ENCODE data around the gene PTCRA.
"Not testable (repeated sequence)": the region's sequence is repeated elsewhere in the genome, so short reads cannot be mapped to it uniquely, and the experiment has no call there.

The PTCRA gene

DNA sequence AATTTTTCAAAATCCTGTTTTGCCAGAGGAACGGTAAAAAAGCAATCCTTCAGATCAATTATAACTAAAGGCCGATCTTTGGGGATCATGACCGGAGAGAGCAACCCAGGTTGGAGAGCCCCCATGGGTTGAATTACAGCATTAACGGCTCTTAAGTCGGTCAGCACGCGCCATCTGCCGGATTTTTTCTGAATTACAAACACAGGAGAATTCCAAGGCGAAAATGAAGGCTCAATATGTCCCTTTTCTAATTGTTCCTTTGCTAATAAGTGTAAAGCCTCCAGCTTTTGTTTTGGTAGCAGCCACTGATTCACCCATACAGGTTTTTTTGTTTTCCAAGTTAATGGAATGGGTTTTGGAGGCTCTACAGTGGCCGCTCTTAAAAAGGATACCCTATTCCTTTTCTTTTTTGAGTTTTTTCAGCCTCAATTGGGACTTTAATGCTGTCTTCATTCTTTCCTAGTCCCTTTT, 16.9 kb upstream of the PTCRA start:
- no peak for TF ChIP-seq ISL1 (CRISPR knock-in tag; IDR thresholded peaks at IDR 0.05)
- peak; percentile 60; the same call in 1 of the 2 replicates for TF ChIP-seq ZNF70 (CRISPR knock-in tag; IDR thresholded peaks at IDR 0.05)
- TF ChIP-seq PPARA (CRISPR knock-in tag; IDR thresholded peaks at IDR 0.05; ENCODE audit: borderline replicate concordance) = no peak
- ATAC-seq = no peak

DNA sequence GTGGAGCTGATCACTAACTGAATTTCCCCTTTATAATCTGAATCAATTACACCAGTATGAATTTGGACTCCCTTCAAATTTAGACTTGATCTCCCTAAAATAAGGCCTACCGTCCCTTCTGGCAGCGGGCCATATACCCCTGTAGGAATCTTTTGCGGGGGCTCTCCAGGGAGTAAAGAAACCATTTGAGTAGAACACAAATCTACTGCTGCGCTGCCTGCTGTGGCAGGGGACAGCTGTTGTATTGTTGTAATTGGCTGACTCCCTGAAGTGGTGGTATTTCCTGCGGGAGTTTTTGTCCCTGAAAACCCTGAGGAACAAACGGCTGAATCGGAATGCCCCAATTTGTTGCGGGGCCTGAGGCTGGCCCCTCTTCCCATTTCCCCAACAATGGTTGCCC, 16.0 kb upstream of the PTCRA start:
- no peak for ATAC-seq
- no peak for TF ChIP-seq ZNF70 (CRISPR knock-in tag; IDR thresholded peaks at IDR 0.05)
- TF ChIP-seq ZFP30 (CRISPR knock-in tag; IDR thresholded peaks at IDR 0.05) = no peak

DNA sequence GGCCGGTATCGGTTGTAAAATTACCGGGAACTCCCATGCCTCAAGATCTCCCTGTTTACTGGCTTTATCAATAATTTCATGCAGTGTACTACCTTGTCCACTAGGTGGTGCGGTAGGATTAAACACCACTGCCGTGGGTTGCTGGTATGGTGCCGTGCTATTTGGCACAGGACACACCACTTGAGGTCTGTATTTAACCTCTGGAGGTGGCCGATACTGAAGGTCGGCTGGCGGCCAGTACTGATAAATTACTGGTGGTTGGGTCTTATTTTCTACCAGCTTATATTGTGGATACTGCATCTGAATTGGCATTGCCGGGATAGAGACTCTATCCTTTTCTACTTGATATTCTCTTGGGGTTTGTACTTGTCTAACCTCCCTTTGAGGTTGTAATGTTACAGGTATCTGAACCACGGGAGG, 14.3 kb upstream of the PTCRA start:
- TF ChIP-seq GLIS3 (CRISPR knock-in tag; IDR thresholded peaks at IDR 0.05) (no peak), ZNF565 (CRISPR knock-in tag; conservative IDR thresholded peaks at IDR 0.05; ENCODE audit: low read depth) (no peak), PPARA (CRISPR knock-in tag; IDR thresholded peaks at IDR 0.05; ENCODE audit: borderline replicate concordance) (no peak), ZNF70 (CRISPR knock-in tag; IDR thresholded peaks at IDR 0.05) (peak; percentile 96), TOX (CRISPR knock-in tag; IDR thresholded peaks at IDR 0.05; ENCODE audit: borderline replicate concordance) (no peak), OSR1 (CRISPR knock-in tag; IDR thresholded peaks at IDR 0.05) (no peak), ZNF8 (CRISPR knock-in tag; IDR thresholded peaks at IDR 0.05) (no peak)
- TF ChIP-seq, protein P1, sequence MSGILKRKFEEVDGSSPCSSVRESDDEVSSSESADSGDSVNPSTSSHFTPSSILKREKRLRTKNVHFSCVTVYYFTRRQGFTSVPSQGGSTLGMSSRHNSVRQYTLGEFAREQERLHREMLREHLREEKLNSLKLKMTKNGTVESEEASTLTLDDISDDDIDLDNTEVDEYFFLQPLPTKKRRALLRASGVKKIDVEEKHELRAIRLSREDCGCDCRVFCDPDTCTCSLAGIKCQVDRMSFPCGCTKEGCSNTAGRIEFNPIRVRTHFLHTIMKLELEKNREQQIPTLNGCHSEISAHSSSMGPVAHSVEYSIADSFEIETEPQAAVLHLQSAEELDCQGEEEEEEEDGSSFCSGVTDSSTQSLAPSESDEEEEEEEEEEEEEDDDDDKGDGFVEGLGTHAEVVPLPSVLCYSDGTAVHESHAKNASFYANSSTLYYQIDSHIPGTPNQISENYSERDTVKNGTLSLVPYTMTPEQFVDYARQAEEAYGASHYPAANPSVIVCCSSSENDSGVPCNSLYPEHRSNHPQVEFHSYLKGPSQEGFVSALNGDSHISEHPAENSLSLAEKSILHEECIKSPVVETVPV (CRISPR knock-in tag; IDR thresholded peaks at IDR 0.05) = no peak
- TF ChIP-seq, protein P2, sequence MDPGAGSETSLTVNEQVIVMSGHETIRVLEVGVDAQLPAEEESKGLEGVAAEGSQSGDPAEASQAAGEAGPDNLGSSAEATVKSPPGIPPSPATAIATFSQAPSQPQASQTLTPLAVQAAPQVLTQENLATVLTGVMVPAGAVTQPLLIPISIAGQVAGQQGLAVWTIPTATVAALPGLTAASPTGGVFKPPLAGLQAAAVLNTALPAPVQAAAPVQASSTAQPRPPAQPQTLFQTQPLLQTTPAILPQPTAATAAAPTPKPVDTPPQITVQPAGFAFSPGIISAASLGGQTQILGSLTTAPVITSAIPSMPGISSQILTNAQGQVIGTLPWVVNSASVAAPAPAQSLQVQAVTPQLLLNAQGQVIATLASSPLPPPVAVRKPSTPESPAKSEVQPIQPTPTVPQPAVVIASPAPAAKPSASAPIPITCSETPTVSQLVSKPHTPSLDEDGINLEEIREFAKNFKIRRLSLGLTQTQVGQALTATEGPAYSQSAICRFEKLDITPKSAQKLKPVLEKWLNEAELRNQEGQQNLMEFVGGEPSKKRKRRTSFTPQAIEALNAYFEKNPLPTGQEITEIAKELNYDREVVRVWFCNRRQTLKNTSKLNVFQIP (CRISPR knock-in tag; IDR thresholded peaks at IDR 0.05; ENCODE audit: borderline replicate concordance, low read depth) = no peak
- ATAC-seq = peak; percentile 98

DNA sequence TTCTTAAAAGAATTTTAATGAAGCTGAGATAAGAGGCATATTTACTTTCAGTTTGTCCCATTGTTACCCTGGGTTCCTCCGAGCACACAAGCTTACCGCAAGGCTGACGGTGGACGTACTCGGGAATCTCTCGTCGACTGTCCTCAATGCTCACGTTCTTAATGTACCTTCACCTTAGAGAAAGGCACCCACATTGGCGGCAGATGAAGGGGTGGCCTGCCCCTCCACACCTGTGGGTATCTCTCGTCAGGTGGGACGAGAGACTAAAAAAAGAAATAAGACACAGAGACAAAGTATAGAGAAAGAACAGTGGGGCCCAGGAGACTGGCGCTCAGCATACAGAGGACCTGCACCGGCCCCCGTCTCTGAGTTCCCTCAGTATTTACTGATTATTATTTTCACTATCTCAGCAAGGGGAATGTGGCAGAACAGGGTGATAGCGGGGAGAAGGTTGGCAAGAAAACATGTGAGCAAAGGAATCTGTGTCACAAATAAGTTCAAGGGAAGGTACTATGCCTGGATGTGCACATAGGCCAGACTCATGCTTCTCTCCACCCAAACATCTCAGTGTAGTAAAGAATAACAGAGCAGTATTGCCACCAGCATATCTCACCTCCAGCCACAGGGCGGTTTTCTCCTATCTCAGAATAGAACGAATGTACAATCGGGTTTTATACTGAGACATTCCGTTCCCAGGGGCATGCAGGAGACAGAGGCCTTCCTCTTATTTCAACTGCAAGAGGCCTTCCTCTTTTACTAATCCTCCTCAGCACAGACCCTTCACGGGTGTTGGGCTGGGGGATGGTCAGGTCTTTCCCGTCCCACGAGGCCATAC, 13.2 kb upstream of the PTCRA start:
- not testable (repeated sequence) for ATAC-seq

DNA sequence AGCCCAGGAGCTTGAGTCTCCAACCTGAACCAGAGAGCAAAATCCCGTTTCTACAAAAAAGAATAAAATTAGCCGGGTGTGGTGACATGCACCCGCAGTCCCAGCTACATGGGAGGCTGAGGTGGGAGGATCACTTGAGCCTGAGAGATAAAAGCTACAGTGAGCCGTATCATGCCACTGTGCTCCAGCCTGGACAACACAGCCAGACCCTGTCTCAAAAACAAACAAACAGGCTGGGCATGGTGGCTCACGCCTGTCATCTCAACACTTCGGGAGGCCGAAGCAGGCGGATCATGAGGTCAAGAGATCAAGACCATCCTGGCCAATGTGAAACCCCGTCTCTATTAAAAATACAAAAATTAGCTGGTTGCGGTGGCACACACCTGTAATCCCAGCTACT, 11.4 kb upstream of the PTCRA start:
- ATAC-seq = no peak
- TF ChIP-seq OSR1 (CRISPR knock-in tag; IDR thresholded peaks at IDR 0.05) = no peak

DNA sequence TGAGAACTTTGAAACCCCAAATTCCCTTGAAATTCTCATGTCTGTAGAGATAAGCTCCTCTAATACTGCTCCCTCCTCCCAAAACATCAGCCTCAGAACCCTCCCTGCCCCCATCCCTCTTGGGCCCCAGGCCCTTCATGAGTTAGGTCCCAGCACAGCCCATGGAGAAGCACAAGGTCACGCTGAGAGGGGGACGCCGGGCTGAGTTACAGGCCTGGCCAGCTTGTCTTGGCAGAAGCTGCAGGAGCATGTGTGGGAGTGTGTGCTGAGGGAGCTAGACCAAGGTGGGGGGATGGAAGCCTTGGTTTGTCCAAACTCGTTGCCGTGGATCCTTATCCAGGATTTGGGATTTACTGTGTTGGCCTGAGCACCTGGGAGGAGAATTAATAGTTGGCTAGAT, 8.5 kb upstream of the PTCRA start:
- no peak for ATAC-seq

DNA sequence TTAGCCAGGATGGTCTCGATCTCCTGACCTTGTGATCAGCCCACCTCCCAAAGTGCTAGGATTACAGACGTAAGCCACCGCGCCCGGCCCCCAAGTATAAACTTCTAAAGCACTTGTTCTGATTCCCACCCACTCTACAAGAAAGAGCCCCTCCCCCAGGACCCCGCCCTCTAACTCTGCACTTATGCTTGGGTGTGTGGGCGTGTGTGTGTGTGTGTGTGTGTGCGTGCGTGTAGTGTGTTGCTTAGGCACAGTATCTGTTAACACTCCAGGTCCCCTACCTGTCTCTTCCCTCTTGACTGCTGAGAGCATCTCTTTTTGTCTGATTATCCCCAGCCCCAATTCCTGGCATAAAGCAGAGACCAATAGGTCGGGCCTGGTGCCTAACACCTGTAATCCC, 6.0 kb upstream of the PTCRA start:
- TF ChIP-seq, protein P3, sequence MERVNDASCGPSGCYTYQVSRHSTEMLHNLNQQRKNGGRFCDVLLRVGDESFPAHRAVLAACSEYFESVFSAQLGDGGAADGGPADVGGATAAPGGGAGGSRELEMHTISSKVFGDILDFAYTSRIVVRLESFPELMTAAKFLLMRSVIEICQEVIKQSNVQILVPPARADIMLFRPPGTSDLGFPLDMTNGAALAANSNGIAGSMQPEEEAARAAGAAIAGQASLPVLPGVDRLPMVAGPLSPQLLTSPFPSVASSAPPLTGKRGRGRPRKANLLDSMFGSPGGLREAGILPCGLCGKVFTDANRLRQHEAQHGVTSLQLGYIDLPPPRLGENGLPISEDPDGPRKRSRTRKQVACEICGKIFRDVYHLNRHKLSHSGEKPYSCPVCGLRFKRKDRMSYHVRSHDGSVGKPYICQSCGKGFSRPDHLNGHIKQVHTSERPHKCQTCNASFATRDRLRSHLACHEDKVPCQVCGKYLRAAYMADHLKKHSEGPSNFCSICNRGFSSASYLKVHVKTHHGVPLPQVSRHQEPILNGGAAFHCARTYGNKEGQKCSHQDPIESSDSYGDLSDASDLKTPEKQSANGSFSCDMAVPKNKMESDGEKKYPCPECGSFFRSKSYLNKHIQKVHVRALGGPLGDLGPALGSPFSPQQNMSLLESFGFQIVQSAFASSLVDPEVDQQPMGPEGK (CRISPR knock-in tag; IDR thresholded peaks at IDR 0.05; ENCODE audit: borderline replicate concordance) = no peak
- TF ChIP-seq ZFP3 (CRISPR knock-in tag; IDR thresholded peaks at IDR 0.05) (no peak), ZFP30 (CRISPR knock-in tag; IDR thresholded peaks at IDR 0.05) (no peak), CSDC2 (CRISPR knock-in tag; IDR thresholded peaks at IDR 0.05) (no peak), ZNF8 (CRISPR knock-in tag; IDR thresholded peaks at IDR 0.05) (no peak), ZC3H10 (CRISPR knock-in tag; IDR thresholded peaks at IDR 0.05) (no peak), SNAI2 (CRISPR knock-in tag; IDR thresholded peaks at IDR 0.05) (no peak)
- ATAC-seq = no peak

More for the DNA sequence above, 8.5 kb upstream of the PTCRA start:
- TF ChIP-seq ZNF70 (CRISPR knock-in tag; IDR thresholded peaks at IDR 0.05) (no peak), RARB (CRISPR knock-in tag; IDR thresholded peaks at IDR 0.05) (no peak), GLIS3 (CRISPR knock-in tag; IDR thresholded peaks at IDR 0.05) (no peak)
- TF ChIP-seq, protein P4, sequence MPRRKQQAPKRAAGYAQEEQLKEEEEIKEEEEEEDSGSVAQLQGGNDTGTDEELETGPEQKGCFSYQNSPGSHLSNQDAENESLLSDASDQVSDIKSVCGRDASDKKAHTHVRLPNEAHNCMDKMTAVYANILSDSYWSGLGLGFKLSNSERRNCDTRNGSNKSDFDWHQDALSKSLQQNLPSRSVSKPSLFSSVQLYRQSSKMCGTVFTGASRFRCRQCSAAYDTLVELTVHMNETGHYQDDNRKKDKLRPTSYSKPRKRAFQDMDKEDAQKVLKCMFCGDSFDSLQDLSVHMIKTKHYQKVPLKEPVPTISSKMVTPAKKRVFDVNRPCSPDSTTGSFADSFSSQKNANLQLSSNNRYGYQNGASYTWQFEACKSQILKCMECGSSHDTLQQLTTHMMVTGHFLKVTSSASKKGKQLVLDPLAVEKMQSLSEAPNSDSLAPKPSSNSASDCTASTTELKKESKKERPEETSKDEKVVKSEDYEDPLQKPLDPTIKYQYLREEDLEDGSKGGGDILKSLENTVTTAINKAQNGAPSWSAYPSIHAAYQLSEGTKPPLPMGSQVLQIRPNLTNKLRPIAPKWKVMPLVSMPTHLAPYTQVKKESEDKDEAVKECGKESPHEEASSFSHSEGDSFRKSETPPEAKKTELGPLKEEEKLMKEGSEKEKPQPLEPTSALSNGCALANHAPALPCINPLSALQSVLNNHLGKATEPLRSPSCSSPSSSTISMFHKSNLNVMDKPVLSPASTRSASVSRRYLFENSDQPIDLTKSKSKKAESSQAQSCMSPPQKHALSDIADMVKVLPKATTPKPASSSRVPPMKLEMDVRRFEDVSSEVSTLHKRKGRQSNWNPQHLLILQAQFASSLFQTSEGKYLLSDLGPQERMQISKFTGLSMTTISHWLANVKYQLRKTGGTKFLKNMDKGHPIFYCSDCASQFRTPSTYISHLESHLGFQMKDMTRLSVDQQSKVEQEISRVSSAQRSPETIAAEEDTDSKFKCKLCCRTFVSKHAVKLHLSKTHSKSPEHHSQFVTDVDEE (CRISPR knock-in tag; IDR thresholded peaks at IDR 0.05) = no peak
